HCT116 (cell line): ENCODE results near the gene GUSB. TPM values are rescaled to one million over a fixed set of nuclear protein-coding genes. Genes with fewer than 3 reads are reported as not detected.
A peak's percentile ranks its signal among the peaks of the same experiment; 100 is the strongest.

Experiments
- ATAC-seq: fragments of 200-7000 bp; cut with Tn5 transposase; 2 replicates; pipeline ENCODE4 v1.9.1; 2020; ENCODE audit warnings: mild to moderate bottlenecking, moderate library complexity
- BruUV-seq: library from RNA; stranded (reverse); fragments of 400-500 nt; replicated peaks from 2 replicates; lab custom pipeline; 2021; lab: Mats Ljungman, UMichigan
- CTCF ChIA-PET: fragments of 300-600 bp; sonication (Branson Sonifier 250); formaldehyde crosslinking; loops from one replicate; lab custom pipeline; 2021; ENCODE audit warnings: antibody characterized with exemption; lab: Charles Lee
- POLR2A ChIA-PET: fragments of 300-600, 350-600 bp; sonication (Branson Sonifier 250); formaldehyde crosslinking; loops from one replicate; lab custom pipeline; 2021; ENCODE audit warnings: antibody characterized with exemption; lab: Charles Lee
- RAD21 ChIA-PET, 2 experiments: fragments of 300-600 bp; sonication (Branson Sonifier 250); formaldehyde crosslinking; loops; one replicate each; lab custom pipeline; 2023; ENCODE audit warnings: low total read pairs in 2 of 2; ENCODE audit not compliant: uncharacterized antibody in 2 of 2, unreplicated experiment in 2 of 2, low non-redundant PET in 1 of 2; lab: Charles Lee
- DNase-seq: peaks from one replicate; pipeline ENCODE4 v3.0.0-alpha.2; 2010; ENCODE audit warnings: low read depth, low spot score
- H2AFZ ChIP-seq: fragments of 200-600 bp; shearing (Covaris generic), sonication (generic); 2 replicates; pipeline ENCODE4 v1.6.1; 2017; ENCODE audit warnings: low read depth, mixed run types, mixed read lengths, antibody characterized with exemption, low read length; ENCODE audit not compliant: poor library complexity, severe bottlenecking
- H3K27ac ChIP-seq: 2 replicates; pipeline ENCODE4 v1.5.1; 2012; ENCODE audit warnings: low read depth, low read length
- H3K27me3 ChIP-seq: fragments of 200-600 bp; sonication (generic); 2 replicates; pipeline ENCODE4 v1.6.1; 2016; ENCODE audit warnings: mixed run types, low read length, mixed read lengths; ENCODE audit not compliant: insufficient read depth
- H3K36me3 ChIP-seq, 2 experiments: fragments of 200-500 bp in 1 of 2; fragments of 200-600 bp in 1 of 2; sonication (Bioruptor generic) in 1 of 2; sonication (generic) in 1 of 2; 2 replicates each; pipeline versions ENCODE4 v1.5.1 to v1.6.1; 2014 to 2016; ENCODE audit warnings: low read length in 2 of 2, inconsistent platforms in 1 of 2, mixed read lengths in 1 of 2, mixed run types in 1 of 2; ENCODE audit not compliant: insufficient read depth in 2 of 2, control insufficient read depth in 1 of 2
- H3K4me1 ChIP-seq, 2 experiments: fragments of 200-600 bp in 1 of 2; sonication (generic) in 1 of 2; 2 replicates each; pipeline versions ENCODE4 v1.5.1 to v1.6.1; 2012 to 2017; ENCODE audit warnings: low read length in 2 of 2, inconsistent platforms in 1 of 2, mild to moderate bottlenecking in 1 of 2, mixed read lengths in 1 of 2, mixed run types in 1 of 2, moderate library complexity in 1 of 2; ENCODE audit not compliant: insufficient read depth in 2 of 2, control insufficient read depth in 1 of 2
- H3K4me2 ChIP-seq: fragments of 200-600 bp; sonication (generic); 2 replicates; pipeline ENCODE4 v1.6.1; 2017; ENCODE audit warnings: mixed run types, low read length, mixed read lengths
- H3K4me3 ChIP-seq, 2 experiments: fragments of 200-600 bp in 1 of 2; sonication (generic) in 1 of 2; replicated peaks in 1 of 2; 2 replicates each; pipeline ENCODE4 v1.5.1; 2011 to 2016; ENCODE audit warnings: low read length in 2 of 2, control low read depth in 1 of 2, low read depth in 1 of 2, mild to moderate bottlenecking in 1 of 2, mixed read lengths in 1 of 2, mixed run types in 1 of 2
- H3K79me2 ChIP-seq: fragments of 200-600 bp; sonication (generic); 2 replicates; pipeline ENCODE4 v1.6.1; 2017; ENCODE audit warnings: mild to moderate bottlenecking, mixed run types, low read length, moderate library complexity, mixed read lengths; ENCODE audit not compliant: insufficient read depth
- H3K9ac ChIP-seq: fragments of 200-600 bp; sonication (generic); 2 replicates; pipeline ENCODE4 v1.6.1; 2016; ENCODE audit warnings: low read length, mixed read lengths
- H3K9me2 ChIP-seq: fragments of 200-600 bp; sonication (generic), shearing (Covaris generic); 2 replicates; pipeline ENCODE4 v1.6.1; 2017; ENCODE audit warnings: mixed run types, mild to moderate bottlenecking, moderate library complexity; ENCODE audit not compliant: insufficient read depth
- H3K9me3 ChIP-seq, 2 experiments: fragments of 200-500 bp in 1 of 2; fragments of 200-600 bp in 1 of 2; sonication (Bioruptor generic) in 1 of 2; sonication (generic) in 1 of 2; 2 replicates each; pipeline ENCODE4 v1.6.1; 2014 to 2017; ENCODE audit warnings: low read length in 2 of 2, mixed read lengths in 2 of 2, inconsistent platforms in 1 of 2, low read depth in 1 of 2, mild to moderate bottlenecking in 1 of 2, mixed run types in 1 of 2, moderate library complexity in 1 of 2; ENCODE audit not compliant: control insufficient read depth in 1 of 2, insufficient read depth in 1 of 2
- H4K20me1 ChIP-seq: fragments of 200-600 bp; sonication (generic), shearing (Covaris generic); 2 replicates; pipeline ENCODE4 v1.6.1; 2017; ENCODE audit warnings: mixed run types, mild to moderate bottlenecking, moderate library complexity; ENCODE audit not compliant: insufficient read depth
- CBX3 ChIP-seq: IDR thresholded peaks from 2 replicates; pipeline ENCODE4 v1.6.1; 2012; ENCODE audit warnings: low read depth
- EGR1 ChIP-seq: IDR thresholded peaks from 2 replicates; pipeline ENCODE4 v1.6.1; 2012; ENCODE audit warnings: low read depth
- ELF1 ChIP-seq: IDR thresholded peaks from 2 replicates; pipeline ENCODE4 v1.6.1; 2012; ENCODE audit warnings: low read depth, borderline replicate concordance
- EZH2 ChIP-seq: fragments of 200-600 bp; sonication (generic); IDR thresholded peaks from 2 replicates; pipeline ENCODE4 v1.6.1; 2017; ENCODE audit warnings: antibody characterized with exemption, mixed run types
- FOSL1 ChIP-seq: IDR thresholded peaks from 2 replicates; pipeline ENCODE4 v1.6.1; 2012; ENCODE audit warnings: low read depth
- POLR2A ChIP-seq: IDR thresholded peaks from 2 replicates; pipeline ENCODE4 v1.7.0; 2011; ENCODE audit warnings: borderline replicate concordance; ENCODE audit not compliant: insufficient read depth, insufficient read length; ENCODE audit errors: extremely low read depth
- POLR2AphosphoS5 ChIP-seq: IDR thresholded peaks from 2 replicates; pipeline ENCODE4 v1.6.1; 2011; ENCODE audit warnings: mild to moderate bottlenecking, low read depth, low read length, moderate library complexity
- YY1 ChIP-seq: IDR thresholded peaks from 2 replicates; pipeline ENCODE4 v1.6.1; 2011; ENCODE audit warnings: low read length, low read depth, moderate library complexity, mild to moderate bottlenecking; ENCODE audit not compliant: insufficient replicate concordance; ENCODE audit errors: extremely low read depth
- ZFX ChIP-seq: fragments of 450-650 bp; IDR thresholded peaks from 2 replicates; pipeline ENCODE4 v1.6.1; 2017
- intact Hi-C: fragments of 100-400 bp; cut with micrococcal nuclease; formaldehyde crosslinking; loops from 2 replicates; pipeline ENCODE4 v1.10.0; 2022
- total RNA-seq: library from RNA; stranded (reverse); gene quantifications from one replicate; pipeline ENCODE4 v1.2.1, GENCODE V29; 2021; ENCODE audit not compliant: unreplicated experiment
- TF ChIP-seq, protein P1 (sequence below): IDR thresholded peaks from 2 replicates; pipeline ENCODE4 v1.6.1; 2012
- TF ChIP-seq, protein P2 (sequence below): IDR thresholded peaks from 2 replicates; pipeline ENCODE4 v1.6.1; 2012; ENCODE audit warnings: low read depth
- TF ChIP-seq, protein P3 (sequence below): IDR thresholded peaks from 2 replicates; pipeline ENCODE4 v1.6.1; 2012

Gene GUSB
- total RNA-seq, 1 experiment from 2014 or later: 31.5 TPM

DNA sequence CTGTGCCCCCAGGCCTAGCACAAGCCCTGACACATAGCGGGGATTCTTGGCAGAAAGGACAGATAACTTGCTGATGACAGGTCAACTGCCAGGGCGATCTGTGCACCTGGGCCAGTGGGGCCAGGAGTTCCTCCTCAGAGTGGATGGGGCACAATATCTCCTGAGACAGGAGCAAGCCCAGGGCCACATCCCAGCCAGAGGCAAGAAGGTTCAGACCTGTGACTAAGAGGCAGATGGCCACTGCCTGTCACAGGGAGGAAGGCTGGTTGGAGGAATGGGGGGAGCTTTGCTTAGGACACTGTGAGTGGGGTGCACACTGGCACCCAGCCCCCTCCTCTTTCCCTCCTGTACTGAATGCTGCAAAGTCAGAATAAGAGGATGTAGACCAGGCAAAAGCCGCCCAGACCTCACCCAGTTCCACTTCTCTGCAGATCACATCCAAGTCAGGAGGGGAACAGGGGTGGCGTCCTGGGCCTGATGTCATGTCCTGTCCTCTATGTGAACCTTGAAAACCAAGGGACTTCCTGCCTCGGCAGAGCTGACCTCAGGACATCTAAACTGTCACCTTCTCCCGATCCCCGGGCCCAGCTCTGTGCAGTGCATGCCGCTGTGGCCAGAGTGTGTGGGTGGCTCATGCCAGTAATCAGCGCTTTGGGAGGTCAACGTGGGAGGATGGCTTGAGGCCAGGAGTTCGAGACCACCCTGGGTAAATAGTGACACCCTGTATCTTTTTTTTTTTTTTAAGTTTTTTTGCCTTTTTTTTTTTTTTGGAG, 1.3 kb downstream of the GUSB start:
- intact Hi-C loops: no loop called here
- H3K4me1 ChIP-seq: peaks cover 18 to 28% of the 10 kb centered on the region in 2 experiments
- no peak for TF ChIP-seq YY1
- peak; percentile 30; the same call in 1 of the 2 replicates for TF ChIP-seq EGR1
- TF ChIP-seq, all 23 proteins: peak for 1
- H3K9me3 ChIP-seq: no peaks in the 10 kb centered on the region
- H4K20me1 ChIP-seq: no peaks in the 10 kb centered on the region
- H3K27me3 ChIP-seq: no peaks in the 10 kb centered on the region
- peak overlapping the region; percentile 81 for H3K9ac ChIP-seq
- RAD21 ChIA-PET: no interaction called here
- POLR2A ChIA-PET: no interaction called here
- 0 out of 2 replicates have a peak overlapping the region, but pooled peaks have one; percentile 10 for H3K27ac ChIP-seq
- H3K4me2 ChIP-seq: peak overlapping the region; percentile 71
- H2AFZ ChIP-seq: no peak overlapping the region
- CTCF ChIA-PET: no interaction called here
- peaks cover 6 to 12% of the 10 kb centered on the region in 2 experiments; a peak in 2 of 4 replicates for H3K36me3 ChIP-seq
- no peak for ATAC-seq
- no peaks in the 10 kb centered on the region for H3K9me2 ChIP-seq
- H3K4me3 ChIP-seq: peak overlapping the region; percentile 66 to 80
- peaks cover 37% of the 10 kb centered on the region for H3K79me2 ChIP-seq
- BruUV-seq: no TSS peak
- no peak for DNase-seq

DNA sequence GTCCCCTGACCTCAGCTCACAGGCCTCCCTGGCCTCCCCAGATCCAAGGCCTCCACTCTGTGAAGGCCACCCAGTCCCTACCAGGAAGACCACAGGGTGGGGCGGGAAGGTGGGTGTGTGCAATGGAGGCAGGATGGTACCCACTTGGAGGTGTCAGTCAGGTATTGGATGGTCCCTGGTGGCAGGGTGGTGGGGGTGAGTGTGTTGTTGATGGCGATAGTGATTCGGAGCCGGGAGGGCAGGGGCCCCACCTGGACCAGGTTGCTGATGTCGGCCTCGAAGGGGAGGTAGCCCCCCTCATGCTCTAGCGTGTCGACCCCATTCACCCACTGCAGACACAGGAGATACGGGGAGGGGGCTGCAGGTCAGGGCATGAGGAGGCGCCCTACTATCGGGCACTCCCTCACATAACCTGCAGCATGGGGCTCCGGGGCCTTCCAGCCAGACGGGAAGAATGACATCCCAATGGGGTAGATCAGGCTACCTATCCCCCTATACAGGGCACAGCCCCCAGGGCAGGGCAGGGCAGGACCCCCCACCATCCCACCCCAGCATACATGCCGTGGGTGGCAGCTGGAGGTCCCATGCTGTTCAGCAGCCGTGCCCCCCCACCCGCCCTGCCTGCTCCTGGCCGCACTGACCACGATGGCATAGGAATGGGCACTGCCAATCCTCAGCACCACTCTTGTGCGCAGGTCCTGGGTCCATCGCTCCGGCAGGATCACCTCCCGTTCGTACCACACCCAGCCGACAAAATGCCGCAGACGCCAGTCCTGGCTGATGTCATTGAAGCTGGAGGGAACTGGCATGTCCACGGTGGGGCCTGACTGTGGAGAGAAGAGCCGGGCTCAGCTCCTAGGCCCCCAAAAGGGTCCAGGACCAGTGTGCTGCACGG, 2.2 kb downstream of the GUSB start:
- TF ChIP-seq, protein P1, sequence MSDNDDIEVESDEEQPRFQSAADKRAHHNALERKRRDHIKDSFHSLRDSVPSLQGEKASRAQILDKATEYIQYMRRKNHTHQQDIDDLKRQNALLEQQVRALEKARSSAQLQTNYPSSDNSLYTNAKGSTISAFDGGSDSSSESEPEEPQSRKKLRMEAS: no peak
- TF ChIP-seq EGR1 (no peak), POLR2AphosphoS5 (no peak), POLR2A (no peak), CBX3 (no peak), ELF1 (no peak), FOSL1 (no peak), EZH2 (no peak), ZFX (no peak)
- TF ChIP-seq, protein P2, sequence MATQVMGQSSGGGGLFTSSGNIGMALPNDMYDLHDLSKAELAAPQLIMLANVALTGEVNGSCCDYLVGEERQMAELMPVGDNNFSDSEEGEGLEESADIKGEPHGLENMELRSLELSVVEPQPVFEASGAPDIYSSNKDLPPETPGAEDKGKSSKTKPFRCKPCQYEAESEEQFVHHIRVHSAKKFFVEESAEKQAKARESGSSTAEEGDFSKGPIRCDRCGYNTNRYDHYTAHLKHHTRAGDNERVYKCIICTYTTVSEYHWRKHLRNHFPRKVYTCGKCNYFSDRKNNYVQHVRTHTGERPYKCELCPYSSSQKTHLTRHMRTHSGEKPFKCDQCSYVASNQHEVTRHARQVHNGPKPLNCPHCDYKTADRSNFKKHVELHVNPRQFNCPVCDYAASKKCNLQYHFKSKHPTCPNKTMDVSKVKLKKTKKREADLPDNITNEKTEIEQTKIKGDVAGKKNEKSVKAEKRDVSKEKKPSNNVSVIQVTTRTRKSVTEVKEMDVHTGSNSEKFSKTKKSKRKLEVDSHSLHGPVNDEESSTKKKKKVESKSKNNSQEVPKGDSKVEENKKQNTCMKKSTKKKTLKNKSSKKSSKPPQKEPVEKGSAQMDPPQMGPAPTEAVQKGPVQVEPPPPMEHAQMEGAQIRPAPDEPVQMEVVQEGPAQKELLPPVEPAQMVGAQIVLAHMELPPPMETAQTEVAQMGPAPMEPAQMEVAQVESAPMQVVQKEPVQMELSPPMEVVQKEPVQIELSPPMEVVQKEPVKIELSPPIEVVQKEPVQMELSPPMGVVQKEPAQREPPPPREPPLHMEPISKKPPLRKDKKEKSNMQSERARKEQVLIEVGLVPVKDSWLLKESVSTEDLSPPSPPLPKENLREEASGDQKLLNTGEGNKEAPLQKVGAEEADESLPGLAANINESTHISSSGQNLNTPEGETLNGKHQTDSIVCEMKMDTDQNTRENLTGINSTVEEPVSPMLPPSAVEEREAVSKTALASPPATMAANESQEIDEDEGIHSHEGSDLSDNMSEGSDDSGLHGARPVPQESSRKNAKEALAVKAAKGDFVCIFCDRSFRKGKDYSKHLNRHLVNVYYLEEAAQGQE: no peak
- TF ChIP-seq, protein P3, sequence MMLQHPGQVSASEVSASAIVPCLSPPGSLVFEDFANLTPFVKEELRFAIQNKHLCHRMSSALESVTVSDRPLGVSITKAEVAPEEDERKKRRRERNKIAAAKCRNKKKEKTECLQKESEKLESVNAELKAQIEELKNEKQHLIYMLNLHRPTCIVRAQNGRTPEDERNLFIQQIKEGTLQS: no peak
- H3K27ac ChIP-seq: 0 out of 2 replicates have a peak overlapping the region, but pooled peaks have one; percentile 10
- H3K79me2 ChIP-seq: peaks cover 37% of the 10 kb centered on the region
- no peak overlapping the region for H3K4me3 ChIP-seq
- BruUV-seq: no TSS peak
- H2AFZ ChIP-seq: no peak overlapping the region
- peaks cover 6 to 15% of the 10 kb centered on the region in 2 experiments; a peak in 2 of 4 replicates for H3K36me3 ChIP-seq
- no peaks in the 10 kb centered on the region for H3K27me3 ChIP-seq
- ChIA-PET POLR2A (no interaction called here), CTCF (no interaction called here), RAD21 (no interaction called here)
- H3K9me3 ChIP-seq: no peaks in the 10 kb centered on the region
- H4K20me1 ChIP-seq: no peaks in the 10 kb centered on the region
- H3K4me2 ChIP-seq: peak overlapping the region; percentile 71
- intact Hi-C loops: no loop called here
- ATAC-seq (no peak), DNase-seq (no peak)
- H3K9ac ChIP-seq: 0 out of 2 replicates have a peak overlapping the region, but pooled peaks have one; percentile 81
- no peaks in the 10 kb centered on the region for H3K9me2 ChIP-seq
- H3K4me1 ChIP-seq: peaks cover 18 to 28% of the 10 kb centered on the region in 2 experiments
